ENCODE results near the gene MYPN. TPM values are rescaled to one million over a fixed set of nuclear protein-coding genes. Genes with fewer than 3 reads are reported as not detected.
"Not testable (repeated sequence)": the region's sequence is repeated elsewhere in the genome, so short reads cannot be mapped to it uniquely, and the experiment has no call there.

The MYPN gene
- total and polyA plus RNA-seq, 2 donors from 2014 or later: 0.06 TPM; not detected in 1

DNA sequence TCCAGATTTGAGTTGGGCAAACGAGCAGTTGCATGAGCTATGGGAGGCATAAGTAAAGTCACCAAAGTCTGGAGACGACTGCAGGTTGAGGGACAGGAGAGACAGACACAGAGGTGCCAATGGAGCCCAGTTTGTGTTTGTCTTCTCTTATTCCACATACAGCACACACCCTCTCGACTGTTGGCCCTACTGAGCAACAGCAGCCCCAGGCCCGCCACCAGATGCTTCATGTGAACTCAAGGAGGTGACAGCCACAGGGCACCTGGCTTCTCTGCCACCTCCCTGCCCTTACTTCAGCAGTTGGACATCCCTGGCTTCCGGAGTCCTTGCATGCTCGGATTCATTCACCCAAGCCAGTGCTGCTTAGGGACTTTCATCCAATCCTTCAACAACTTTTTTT lies 129.1 kb downstream of the MYPN start:
- Histone ChIP-seq H3K27me3 (ENCODE audit: control insufficient read depth, insufficient read depth, low read length) (no peaks in the 10 kb centered on the region), H3K36me3 (ENCODE audit: control insufficient read depth in 2 of 3, insufficient read depth in 3 of 3, low read length in 3 of 3) (no peaks in the 10 kb centered on the region), H3K27ac (ENCODE audit: low read depth in 2 of 2, low read length in 2 of 2) (no peak overlapping the region), H3K4me3 (ENCODE audit: low read length in 3 of 3) (no peak overlapping the region), H3K9ac (ENCODE audit: low read length in 3 of 3) (no peak overlapping the region), H3K4me1 (ENCODE audit: control insufficient read depth in 2 of 3, insufficient read depth in 2 of 3, low read depth in 1 of 3, low read length in 3 of 3) (no peaks in the 10 kb centered on the region), H3K9me3 (ENCODE audit: control insufficient read depth in 2 of 3, insufficient read depth in 1 of 3, low read length in 3 of 3) (no peaks in the 10 kb centered on the region)
- FAIRE-seq (no peak), DNase-seq (no peak)
- intact Hi-C loops (cut with DNase I): no loop called here
- TF ChIP-seq CTCF (IDR thresholded peaks at IDR 0.05; ENCODE audit: borderline replicate concordance, extremely low read depth, insufficient read depth): no peak

DNA sequence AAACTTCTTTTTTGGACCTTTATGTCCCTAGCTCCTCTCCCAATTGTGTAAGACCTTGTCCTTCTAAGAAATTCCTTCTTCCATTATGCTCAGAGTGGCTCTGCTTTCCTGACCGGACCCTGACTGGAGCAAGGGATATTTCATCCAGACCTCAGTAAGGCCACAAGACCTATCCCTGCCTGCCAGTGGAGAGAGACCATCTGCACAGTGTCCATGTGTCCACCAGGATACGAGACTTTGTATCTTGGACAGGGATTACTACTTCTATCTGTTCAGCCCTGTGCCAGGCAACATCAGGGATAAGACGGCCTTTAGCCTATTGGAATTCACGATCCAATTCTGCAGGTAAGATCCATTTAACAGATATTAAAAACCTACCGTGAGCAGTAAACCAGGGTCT lies 129.8 kb downstream of the MYPN start:
- intact Hi-C loops (cut with DNase I): no loop called here
- Histone ChIP-seq H3K4me1 (ENCODE audit: control insufficient read depth in 2 of 3, insufficient read depth in 2 of 3, low read depth in 1 of 3, low read length in 3 of 3) (no peaks in the 10 kb centered on the region), H3K4me3 (ENCODE audit: low read length in 3 of 3) (no peak overlapping the region), H3K36me3 (ENCODE audit: control insufficient read depth in 2 of 3, insufficient read depth in 3 of 3, low read length in 3 of 3) (no peaks in the 10 kb centered on the region), H3K27ac (ENCODE audit: low read depth in 2 of 2, low read length in 2 of 2) (no peak overlapping the region), H3K9ac (ENCODE audit: low read length in 3 of 3) (no peak overlapping the region), H3K27me3 (ENCODE audit: control insufficient read depth, insufficient read depth, low read length) (no peaks in the 10 kb centered on the region), H3K9me3 (ENCODE audit: control insufficient read depth in 2 of 3, insufficient read depth in 1 of 3, low read length in 3 of 3) (no peaks in the 10 kb centered on the region)
- TF ChIP-seq CTCF (IDR thresholded peaks at IDR 0.05; ENCODE audit: borderline replicate concordance, extremely low read depth, insufficient read depth): no peak
- DNase-seq (no peak), FAIRE-seq (no peak)

GRCh38 chr10:68239596-68240150 lies 130.4 kb downstream of the MYPN start:
- H3K36me3 ChIP-seq (ENCODE audit: control insufficient read depth in 2 of 3, insufficient read depth in 3 of 3, low read length in 3 of 3): no peaks in the 10 kb centered on the region
- intact Hi-C loops (cut with DNase I): no loop called here
- FAIRE-seq (no peak), DNase-seq (no peak)
- no peak overlapping the region for H3K27ac ChIP-seq (ENCODE audit: low read depth in 2 of 2, low read length in 2 of 2)
- no peaks in the 10 kb centered on the region for H3K9me3 ChIP-seq (ENCODE audit: control insufficient read depth in 2 of 3, insufficient read depth in 1 of 3, low read length in 3 of 3)
- H3K4me1 ChIP-seq (ENCODE audit: control insufficient read depth in 2 of 3, insufficient read depth in 2 of 3, low read depth in 1 of 3, low read length in 3 of 3): no peaks in the 10 kb centered on the region
- TF ChIP-seq CTCF (IDR thresholded peaks at IDR 0.05; ENCODE audit: borderline replicate concordance, extremely low read depth, insufficient read depth): no peak
- no peak overlapping the region for H3K9ac ChIP-seq (ENCODE audit: low read length in 3 of 3)
- no peak overlapping the region for H3K4me3 ChIP-seq (ENCODE audit: low read length in 3 of 3)
- no peaks in the 10 kb centered on the region for H3K27me3 ChIP-seq (ENCODE audit: control insufficient read depth, insufficient read depth, low read length)

DNA sequence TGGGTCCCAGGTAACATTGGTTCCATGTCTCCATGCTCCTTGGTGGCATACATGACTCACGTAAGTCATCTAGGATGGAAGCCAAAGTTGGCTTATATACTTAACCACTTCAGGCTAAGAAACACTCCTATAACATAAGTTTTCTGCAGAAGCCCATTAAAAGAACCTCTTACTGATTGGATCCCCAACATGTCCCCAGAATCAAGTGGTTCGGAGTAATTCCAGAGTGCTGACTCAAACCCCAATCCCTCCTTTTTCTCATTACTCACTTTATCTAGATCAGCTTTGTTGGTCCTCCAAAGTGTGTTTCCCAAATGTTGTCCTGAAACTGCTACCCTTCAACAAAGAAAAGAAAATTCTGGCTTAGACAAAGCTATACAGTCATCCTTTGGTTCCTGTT lies 132.8 kb downstream of the MYPN start:
- H3K9ac ChIP-seq (ENCODE audit: low read length in 3 of 3): no peak overlapping the region
- H3K27me3 ChIP-seq (ENCODE audit: control insufficient read depth, insufficient read depth, low read length): no peaks in the 10 kb centered on the region
- no peaks in the 10 kb centered on the region for H3K36me3 ChIP-seq (ENCODE audit: control insufficient read depth in 2 of 3, insufficient read depth in 3 of 3, low read length in 3 of 3)
- no peak for FAIRE-seq
- intact Hi-C loops (cut with DNase I): no loop called here
- no peak for TF ChIP-seq CTCF (IDR thresholded peaks at IDR 0.05; ENCODE audit: borderline replicate concordance, extremely low read depth, insufficient read depth)
- H3K4me3 ChIP-seq (ENCODE audit: low read length in 3 of 3): no peak overlapping the region
- no peak for DNase-seq
- no peak overlapping the region for H3K27ac ChIP-seq (ENCODE audit: low read depth in 2 of 2, low read length in 2 of 2)
- no peaks in the 10 kb centered on the region for H3K4me1 ChIP-seq (ENCODE audit: control insufficient read depth in 2 of 3, insufficient read depth in 2 of 3, low read depth in 1 of 3, low read length in 3 of 3)
- H3K9me3 ChIP-seq (ENCODE audit: control insufficient read depth in 2 of 3, insufficient read depth in 1 of 3, low read length in 3 of 3): no peaks in the 10 kb centered on the region

GRCh38 chr10:68246397-68246796 lies 137.1 kb downstream of the MYPN start:
- H3K9ac ChIP-seq (ENCODE audit: low read length in 3 of 3); H3K36me3 ChIP-seq (ENCODE audit: control insufficient read depth in 2 of 3, insufficient read depth in 3 of 3, low read length in 3 of 3); H3K4me3 ChIP-seq (ENCODE audit: low read length in 3 of 3); H3K27me3 ChIP-seq (ENCODE audit: control insufficient read depth, insufficient read depth, low read length); intact Hi-C loops (cut with DNase I); H3K4me1 ChIP-seq (ENCODE audit: control insufficient read depth in 2 of 3, insufficient read depth in 2 of 3, low read depth in 1 of 3, low read length in 3 of 3); H3K27ac ChIP-seq (ENCODE audit: low read depth in 2 of 2, low read length in 2 of 2); DNase-seq; H3K9me3 ChIP-seq (ENCODE audit: control insufficient read depth in 2 of 3, insufficient read depth in 1 of 3, low read length in 3 of 3); FAIRE-seq: not testable (repeated sequence)

Data from kidney (tissue), 14 donors.